GM19238 (cell line): Measurements from ENCODE around the gene HP.

Source experiments
- DNase-seq: peaks from one replicate; pipeline ENCODE4 v3.0.0; 2011; ENCODE audit warnings: low spot score; ENCODE audit not compliant: insufficient read length

Gene HP

GRCh38 chr16:72085002-72085401 is 30.7 kb downstream of the HP start:
- DNase-seq = no peak

- no peak for DNase-seq
Measured at GRCh38 chr16:72091217-72091616, 36.9 kb downstream of the HP start.

- DNase-seq = no peak
Measured at GRCh38 chr16:72092832-72093447, 38.6 kb downstream of the HP start.

- peak; percentile 98 for DNase-seq
Measured at GRCh38 chr16:72093448-72094265, 39.4 kb downstream of the HP start, which contains the start of the genes DHX38 and TXNL4B. Gene DHX38, plus strand, starts transcription at chr16:72093847. Its CDS starts 2,311 bp downstream, at chr16:72096158. Gene TXNL4B, minus strand, starts transcription at chr16:72093620. Its CDS starts 2,871 bp downstream, at chr16:72090749.

- no peak for DNase-seq
Measured at GRCh38 chr16:72094266-72094610, 39.9 kb downstream of the HP start.

- no peak for DNase-seq
Measured at GRCh38 chr16:72098936-72099335, 44.6 kb downstream of the HP start.

- DNase-seq = peak; percentile 44
Measured at GRCh38 chr16:72099377-72099818, 45.1 kb downstream of the HP start.

- no peak for DNase-seq
Measured at GRCh38 chr16:72101195-72101594, 46.9 kb downstream of the HP start.

- no peak for DNase-seq
Measured at GRCh38 chr16:72104905-72105304, 50.6 kb downstream of the HP start.

GRCh38 chr16:72105978-72106377 is 51.7 kb downstream of the HP start:
- no peak for DNase-seq

- DNase-seq = no peak
Measured at GRCh38 chr16:72107371-72107770, 53.1 kb downstream of the HP start.

GRCh38 chr16:72108353-72109102 is 54.2 kb downstream of the HP start:
- no peak for DNase-seq

GRCh38 chr16:72109300-72109699 is 55.0 kb downstream of the HP start:
- no peak for DNase-seq

- no peak for DNase-seq
Measured at GRCh38 chr16:72109966-72110530, 55.7 kb downstream of the HP start.
